Spleen (tissue), 7 donors: ENCODE results near the gene WAPL.

Source experiments
- POLR2A ChIP-seq, 3 donors: fragments of 450-650 bp; IDR thresholded peaks; one replicate each; pipeline ENCODE4 v1.5.1; 2017; ENCODE audit warnings: antibody characterized with exemption in 3 of 3, mild to moderate bottlenecking in 1 of 3
- POLR2AphosphoS5 ChIP-seq, 3 donors: sonication (generic); formaldehyde crosslinking; IDR thresholded peaks; one replicate each; pipeline ENCODE4 v1.5.1; 2017; ENCODE audit warnings: antibody characterized with exemption in 3 of 3
- TF ChIP-seq, protein P1 (sequence below), 11 experiments: fragments of 200-600 bp in 7 of 11; fragments of 450-650 bp in 4 of 11; sonication (generic) in 4 of 11; IDR thresholded peaks in 8 of 11; conservative IDR thresholded peaks in 3 of 11; 1 replicate in 7 of 11; 2 replicates in 4 of 11; pipeline versions ENCODE4 v1.4.0 to v1.8.0; 2016 to 2021; ENCODE audit warnings: antibody characterized with exemption in 11 of 11, inconsistent platforms in 4 of 11, mild to moderate bottlenecking in 1 of 11
- donor health status: DM: no; HTN: no; CAD: no; lungs with moderate emphysema.
- donor health status: DM: no; HTN: no; CAD: no.
- donor health status: DM: no; HTN: no; CAD: no.

DNA sequence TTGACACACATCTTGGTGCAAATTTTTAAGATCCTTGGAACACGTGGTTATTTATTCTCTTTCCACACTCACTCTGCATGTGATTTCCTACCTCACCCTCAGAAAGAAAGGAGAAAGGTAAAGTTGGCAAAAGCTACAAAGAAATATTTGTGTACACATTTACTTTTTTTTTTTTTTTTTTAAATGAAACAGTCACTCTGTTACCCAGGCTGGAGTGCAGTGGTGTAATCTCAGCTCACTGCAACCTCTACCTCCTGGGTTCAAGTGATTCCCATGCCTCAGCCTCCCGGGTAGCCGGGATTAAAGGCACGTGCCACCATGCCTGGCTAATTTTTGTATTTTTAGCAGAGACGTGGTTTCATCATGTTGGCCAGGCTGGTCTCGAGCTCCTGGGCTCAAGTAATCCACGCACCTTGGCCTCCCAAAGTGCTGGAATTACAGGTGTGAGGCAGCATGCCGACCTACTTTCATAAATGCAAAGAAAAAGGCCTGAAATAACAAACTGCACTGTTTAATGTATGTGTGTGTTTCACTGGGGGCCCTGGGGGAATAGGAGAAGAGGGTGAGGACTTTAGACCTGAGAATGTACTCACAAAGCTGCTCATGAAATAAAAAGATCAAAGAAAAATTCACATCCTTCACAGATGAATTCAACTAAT, 83.4 kb downstream of the WAPL start:
- TF ChIP-seq, protein P1, sequence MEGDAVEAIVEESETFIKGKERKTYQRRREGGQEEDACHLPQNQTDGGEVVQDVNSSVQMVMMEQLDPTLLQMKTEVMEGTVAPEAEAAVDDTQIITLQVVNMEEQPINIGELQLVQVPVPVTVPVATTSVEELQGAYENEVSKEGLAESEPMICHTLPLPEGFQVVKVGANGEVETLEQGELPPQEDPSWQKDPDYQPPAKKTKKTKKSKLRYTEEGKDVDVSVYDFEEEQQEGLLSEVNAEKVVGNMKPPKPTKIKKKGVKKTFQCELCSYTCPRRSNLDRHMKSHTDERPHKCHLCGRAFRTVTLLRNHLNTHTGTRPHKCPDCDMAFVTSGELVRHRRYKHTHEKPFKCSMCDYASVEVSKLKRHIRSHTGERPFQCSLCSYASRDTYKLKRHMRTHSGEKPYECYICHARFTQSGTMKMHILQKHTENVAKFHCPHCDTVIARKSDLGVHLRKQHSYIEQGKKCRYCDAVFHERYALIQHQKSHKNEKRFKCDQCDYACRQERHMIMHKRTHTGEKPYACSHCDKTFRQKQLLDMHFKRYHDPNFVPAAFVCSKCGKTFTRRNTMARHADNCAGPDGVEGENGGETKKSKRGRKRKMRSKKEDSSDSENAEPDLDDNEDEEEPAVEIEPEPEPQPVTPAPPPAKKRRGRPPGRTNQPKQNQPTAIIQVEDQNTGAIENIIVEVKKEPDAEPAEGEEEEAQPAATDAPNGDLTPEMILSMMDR (IDR thresholded peaks at IDR 0.05 in 8 of 11, conservative IDR thresholded peaks at IDR 0.05 in 3 of 11): no peak
- TF ChIP-seq POLR2A (IDR thresholded peaks at IDR 0.05): no peak
- TF ChIP-seq POLR2AphosphoS5 (IDR thresholded peaks at IDR 0.05): no peak
